WTC11 (cell line): Measurements from ENCODE around the gene TSPO. TPM values are rescaled to one million over a fixed set of nuclear protein-coding genes. Genes with fewer than 3 reads are reported as not detected.

Experiments
- ATAC-seq: fragments of 200-7000 bp; cut with Tn5 transposase; 2 replicates; pipeline ENCODE4 v1.10.0; 2021; ENCODE audit warnings: mild to moderate bottlenecking, moderate library complexity
- CTCF ChIA-PET: fragments of 300-600 bp; sonication (Branson Sonifier 250); formaldehyde crosslinking; loops from one replicate; lab custom pipeline; 2021; ENCODE audit warnings: antibody characterized with exemption; lab: Charles Lee
- POLR2A ChIA-PET: fragments of 350-600 bp; sonication (Branson Sonifier 250); formaldehyde crosslinking; loops from one replicate; lab custom pipeline; 2021; ENCODE audit warnings: antibody characterized with exemption; lab: Charles Lee
- DNase-seq: peaks from one replicate; pipeline ENCODE4 v3.0.0; 2021; ENCODE audit warnings: low spot score
- H3K27ac Mint-ChIP-seq: 2 replicates; pipeline ENCODE4 v1.8.0; 2021; ENCODE audit warnings: mixed read lengths
- H3K27me3 Mint-ChIP-seq: 2 replicates; pipeline ENCODE4 v1.8.0; 2021; ENCODE audit warnings: low read depth, mild to moderate bottlenecking, moderate library complexity, mixed read lengths
- H3K36me3 Mint-ChIP-seq: 2 replicates; pipeline ENCODE4 v1.8.0; 2021; ENCODE audit warnings: mixed read lengths
- H3K4me1 Mint-ChIP-seq: 2 replicates; pipeline ENCODE4 v1.8.0; 2022; ENCODE audit warnings: mixed read lengths
- H3K4me3 Mint-ChIP-seq: 2 replicates; pipeline ENCODE4 v1.8.0; 2021; ENCODE audit warnings: mild to moderate bottlenecking, moderate library complexity, mixed read lengths
- H3K9me3 Mint-ChIP-seq: 2 replicates; pipeline ENCODE4 v1.8.0; 2021; ENCODE audit warnings: mixed read lengths
- EMX1 ChIP-seq: fragments of 250-450 bp; sonication (Bioruptor Pico); IDR thresholded peaks from 2 replicates; pipeline ENCODE4 v1.8.0; 2021; ENCODE audit warnings: mild to moderate bottlenecking
- FOXJ3 ChIP-seq: sonication (generic); formaldehyde crosslinking; IDR thresholded peaks from 2 replicates; pipeline ENCODE4 v1.9.0; 2021; ENCODE audit warnings: missing genetic modification reagents, mild to moderate bottlenecking, borderline replicate concordance
- FOXK1 ChIP-seq: sonication (generic); formaldehyde crosslinking; IDR thresholded peaks from 2 replicates; pipeline ENCODE4 v1.8.0; 2022; ENCODE audit warnings: mild to moderate bottlenecking, moderate library complexity, missing genetic modification reagents
- HMGA2 ChIP-seq: fragments of 250-450 bp; sonication (Bioruptor Pico); IDR thresholded peaks from 2 replicates; pipeline ENCODE4 v1.4.0; 2021; ENCODE audit warnings: mild to moderate bottlenecking, moderate library complexity
- MXD4 ChIP-seq: fragments of 250-450 bp; sonication (Bioruptor Pico); IDR thresholded peaks from 2 replicates; pipeline ENCODE4 v1.8.0; 2021; ENCODE audit warnings: mild to moderate bottlenecking, moderate library complexity, borderline replicate concordance
- SOX15 ChIP-seq: fragments of 250-450 bp; sonication (Bioruptor Pico); IDR thresholded peaks from 2 replicates; pipeline ENCODE4 v1.9.0; 2021; ENCODE audit warnings: mild to moderate bottlenecking
- ZNF219 ChIP-seq: sonication (generic); formaldehyde crosslinking; IDR thresholded peaks from 2 replicates; pipeline ENCODE4 v1.8.0; 2023; ENCODE audit warnings: missing genetic modification reagents, mild to moderate bottlenecking, borderline replicate concordance
- ZNF232 ChIP-seq: sonication (generic); formaldehyde crosslinking; IDR thresholded peaks from 2 replicates; pipeline ENCODE4 v1.8.0; 2022; ENCODE audit warnings: mild to moderate bottlenecking, missing genetic modification reagents
- ZNF263 ChIP-seq: sonication (generic); formaldehyde crosslinking; IDR thresholded peaks from 2 replicates; pipeline ENCODE4 v1.8.1; 2022; ENCODE audit warnings: low read depth, mild to moderate bottlenecking, moderate library complexity, missing genetic modification reagents
- ZNF317 ChIP-seq: sonication (generic); formaldehyde crosslinking; IDR thresholded peaks from 2 replicates; pipeline ENCODE4 v1.8.1; 2023; ENCODE audit warnings: low read depth, mild to moderate bottlenecking, moderate library complexity, missing genetic modification reagents, borderline replicate concordance
- total RNA-seq: library from RNA; stranded (reverse); gene quantifications from 3 replicates; pipeline ENCODE4 v1.2.3, GENCODE V29; 2021
- TF ChIP-seq, protein P1 (sequence below): sonication (generic); formaldehyde crosslinking; IDR thresholded peaks from 2 replicates; pipeline ENCODE4 v1.8.0; 2023; ENCODE audit warnings: mild to moderate bottlenecking, missing genetic modification reagents
- TF ChIP-seq, protein P2 (sequence below): sonication (generic); formaldehyde crosslinking; IDR thresholded peaks from 2 replicates; pipeline ENCODE4 v1.8.0; 2022; ENCODE audit warnings: missing genetic modification reagents
- TF ChIP-seq, protein P3 (sequence below): fragments of 250-450 bp; sonication (Bioruptor Pico); IDR thresholded peaks from 2 replicates; pipeline ENCODE4 v1.9.0; 2021; ENCODE audit warnings: mild to moderate bottlenecking
- TF ChIP-seq, protein P4 (sequence below): sonication (generic); formaldehyde crosslinking; IDR thresholded peaks from 2 replicates; pipeline ENCODE4 v1.8.0; 2022; ENCODE audit warnings: mild to moderate bottlenecking, missing genetic modification reagents
- TF ChIP-seq, protein P5 (sequence below): sonication (generic); formaldehyde crosslinking; IDR thresholded peaks from 2 replicates; pipeline ENCODE4 v1.8.1; 2023; ENCODE audit warnings: mild to moderate bottlenecking, missing genetic modification reagents, moderate library complexity
- TF ChIP-seq, protein P6 (sequence below): sonication (generic); formaldehyde crosslinking; IDR thresholded peaks from 2 replicates; pipeline ENCODE4 v1.8.1; 2023; ENCODE audit warnings: mild to moderate bottlenecking, missing genetic modification reagents, moderate library complexity
- TF ChIP-seq, protein P7 (sequence below): fragments of 250-450 bp; sonication (Bioruptor Pico); conservative IDR thresholded peaks from 2 replicates; pipeline ENCODE4 v1.9.0; 2021; ENCODE audit warnings: mild to moderate bottlenecking

Gene TSPO
- total RNA-seq, 1 experiment from 2014 or later, result 21.9 TPM

DNA sequence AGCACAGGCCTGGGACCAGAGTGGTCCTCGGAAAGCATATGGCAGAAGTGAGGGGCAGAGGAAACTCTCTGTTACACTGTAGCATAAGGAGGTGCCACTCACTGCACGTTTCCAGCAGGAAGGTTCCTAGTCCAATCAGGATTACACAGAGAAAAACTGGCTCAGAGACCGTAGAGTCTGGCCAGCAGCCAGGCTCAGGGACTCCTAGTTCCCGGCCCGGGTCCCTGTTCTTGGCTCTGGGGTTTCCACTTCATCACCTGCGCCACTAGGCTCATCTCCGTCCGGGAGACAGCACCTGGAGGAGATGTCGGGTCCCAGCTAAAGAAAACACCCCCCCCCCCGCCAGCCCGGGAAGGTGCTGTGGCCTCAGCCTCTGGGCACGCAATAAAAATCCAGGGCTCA lies 34.5 kb downstream of the TSPO start:
- H3K27ac Mint-ChIP-seq, result no peak overlapping the region
- H3K4me1 Mint-ChIP-seq, result peaks cover 24% of the 10 kb centered on the region
- peaks cover 10% of the 10 kb centered on the region for H3K27me3 Mint-ChIP-seq
- DNase-seq (no peak), ATAC-seq (peak; percentile 2; the same call in 1 of the 2 replicates)
- ChIA-PET CTCF (interaction anchor here (0.6 to 4.9 kb wide), 8 partner anchors 10 to 211 kb away, joined by 3 to 85 read pairs (median 4); no protein-coding TSS in a partner anchor), POLR2A (interaction anchor here (0.7 kb wide), 1 partner anchor 20 kb away, joined by 3 read pairs; no protein-coding TSS in a partner anchor)
- TF ChIP-seq, protein P1, sequence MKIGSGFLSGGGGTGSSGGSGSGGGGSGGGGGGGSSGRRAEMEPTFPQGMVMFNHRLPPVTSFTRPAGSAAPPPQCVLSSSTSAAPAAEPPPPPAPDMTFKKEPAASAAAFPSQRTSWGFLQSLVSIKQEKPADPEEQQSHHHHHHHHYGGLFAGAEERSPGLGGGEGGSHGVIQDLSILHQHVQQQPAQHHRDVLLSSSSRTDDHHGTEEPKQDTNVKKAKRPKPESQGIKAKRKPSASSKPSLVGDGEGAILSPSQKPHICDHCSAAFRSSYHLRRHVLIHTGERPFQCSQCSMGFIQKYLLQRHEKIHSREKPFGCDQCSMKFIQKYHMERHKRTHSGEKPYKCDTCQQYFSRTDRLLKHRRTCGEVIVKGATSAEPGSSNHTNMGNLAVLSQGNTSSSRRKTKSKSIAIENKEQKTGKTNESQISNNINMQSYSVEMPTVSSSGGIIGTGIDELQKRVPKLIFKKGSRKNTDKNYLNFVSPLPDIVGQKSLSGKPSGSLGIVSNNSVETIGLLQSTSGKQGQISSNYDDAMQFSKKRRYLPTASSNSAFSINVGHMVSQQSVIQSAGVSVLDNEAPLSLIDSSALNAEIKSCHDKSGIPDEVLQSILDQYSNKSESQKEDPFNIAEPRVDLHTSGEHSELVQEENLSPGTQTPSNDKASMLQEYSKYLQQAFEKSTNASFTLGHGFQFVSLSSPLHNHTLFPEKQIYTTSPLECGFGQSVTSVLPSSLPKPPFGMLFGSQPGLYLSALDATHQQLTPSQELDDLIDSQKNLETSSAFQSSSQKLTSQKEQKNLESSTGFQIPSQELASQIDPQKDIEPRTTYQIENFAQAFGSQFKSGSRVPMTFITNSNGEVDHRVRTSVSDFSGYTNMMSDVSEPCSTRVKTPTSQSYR (CRISPR knock-in tag), result no peak
- TF ChIP-seq FOXJ3 (CRISPR knock-in tag) (no peak), EMX1 (CRISPR knock-in tag) (no peak), ZNF232 (no peak), HMGA2 (CRISPR knock-in tag) (no peak), SOX15 (CRISPR knock-in tag) (no peak), ZNF317 (CRISPR knock-in tag) (no peak), ZNF263 (CRISPR knock-in tag) (no peak), FOXK1 (CRISPR knock-in tag) (no peak), ZNF219 (CRISPR knock-in tag) (no peak), MXD4 (CRISPR knock-in tag) (no peak)
- TF ChIP-seq, protein P2, sequence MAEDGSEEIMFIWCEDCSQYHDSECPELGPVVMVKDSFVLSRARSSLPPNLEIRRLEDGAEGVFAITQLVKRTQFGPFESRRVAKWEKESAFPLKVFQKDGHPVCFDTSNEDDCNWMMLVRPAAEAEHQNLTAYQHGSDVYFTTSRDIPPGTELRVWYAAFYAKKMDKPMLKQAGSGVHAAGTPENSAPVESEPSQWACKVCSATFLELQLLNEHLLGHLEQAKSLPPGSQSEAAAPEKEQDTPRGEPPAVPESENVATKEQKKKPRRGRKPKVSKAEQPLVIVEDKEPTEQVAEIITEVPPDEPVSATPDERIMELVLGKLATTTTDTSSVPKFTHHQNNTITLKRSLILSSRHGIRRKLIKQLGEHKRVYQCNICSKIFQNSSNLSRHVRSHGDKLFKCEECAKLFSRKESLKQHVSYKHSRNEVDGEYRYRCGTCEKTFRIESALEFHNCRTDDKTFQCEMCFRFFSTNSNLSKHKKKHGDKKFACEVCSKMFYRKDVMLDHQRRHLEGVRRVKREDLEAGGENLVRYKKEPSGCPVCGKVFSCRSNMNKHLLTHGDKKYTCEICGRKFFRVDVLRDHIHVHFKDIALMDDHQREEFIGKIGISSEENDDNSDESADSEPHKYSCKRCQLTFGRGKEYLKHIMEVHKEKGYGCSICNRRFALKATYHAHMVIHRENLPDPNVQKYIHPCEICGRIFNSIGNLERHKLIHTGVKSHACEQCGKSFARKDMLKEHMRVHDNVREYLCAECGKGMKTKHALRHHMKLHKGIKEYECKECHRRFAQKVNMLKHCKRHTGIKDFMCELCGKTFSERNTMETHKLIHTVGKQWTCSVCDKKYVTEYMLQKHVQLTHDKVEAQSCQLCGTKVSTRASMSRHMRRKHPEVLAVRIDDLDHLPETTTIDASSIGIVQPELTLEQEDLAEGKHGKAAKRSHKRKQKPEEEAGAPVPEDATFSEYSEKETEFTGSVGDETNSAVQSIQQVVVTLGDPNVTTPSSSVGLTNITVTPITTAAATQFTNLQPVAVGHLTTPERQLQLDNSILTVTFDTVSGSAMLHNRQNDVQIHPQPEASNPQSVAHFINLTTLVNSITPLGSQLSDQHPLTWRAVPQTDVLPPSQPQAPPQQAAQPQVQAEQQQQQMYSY (CRISPR knock-in tag), result no peak
- TF ChIP-seq, protein P3, sequence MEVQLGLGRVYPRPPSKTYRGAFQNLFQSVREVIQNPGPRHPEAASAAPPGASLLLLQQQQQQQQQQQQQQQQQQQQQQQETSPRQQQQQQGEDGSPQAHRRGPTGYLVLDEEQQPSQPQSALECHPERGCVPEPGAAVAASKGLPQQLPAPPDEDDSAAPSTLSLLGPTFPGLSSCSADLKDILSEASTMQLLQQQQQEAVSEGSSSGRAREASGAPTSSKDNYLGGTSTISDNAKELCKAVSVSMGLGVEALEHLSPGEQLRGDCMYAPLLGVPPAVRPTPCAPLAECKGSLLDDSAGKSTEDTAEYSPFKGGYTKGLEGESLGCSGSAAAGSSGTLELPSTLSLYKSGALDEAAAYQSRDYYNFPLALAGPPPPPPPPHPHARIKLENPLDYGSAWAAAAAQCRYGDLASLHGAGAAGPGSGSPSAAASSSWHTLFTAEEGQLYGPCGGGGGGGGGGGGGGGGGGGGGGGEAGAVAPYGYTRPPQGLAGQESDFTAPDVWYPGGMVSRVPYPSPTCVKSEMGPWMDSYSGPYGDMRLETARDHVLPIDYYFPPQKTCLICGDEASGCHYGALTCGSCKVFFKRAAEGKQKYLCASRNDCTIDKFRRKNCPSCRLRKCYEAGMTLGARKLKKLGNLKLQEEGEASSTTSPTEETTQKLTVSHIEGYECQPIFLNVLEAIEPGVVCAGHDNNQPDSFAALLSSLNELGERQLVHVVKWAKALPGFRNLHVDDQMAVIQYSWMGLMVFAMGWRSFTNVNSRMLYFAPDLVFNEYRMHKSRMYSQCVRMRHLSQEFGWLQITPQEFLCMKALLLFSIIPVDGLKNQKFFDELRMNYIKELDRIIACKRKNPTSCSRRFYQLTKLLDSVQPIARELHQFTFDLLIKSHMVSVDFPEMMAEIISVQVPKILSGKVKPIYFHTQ (CRISPR knock-in tag), result no peak
- TF ChIP-seq, protein P4, sequence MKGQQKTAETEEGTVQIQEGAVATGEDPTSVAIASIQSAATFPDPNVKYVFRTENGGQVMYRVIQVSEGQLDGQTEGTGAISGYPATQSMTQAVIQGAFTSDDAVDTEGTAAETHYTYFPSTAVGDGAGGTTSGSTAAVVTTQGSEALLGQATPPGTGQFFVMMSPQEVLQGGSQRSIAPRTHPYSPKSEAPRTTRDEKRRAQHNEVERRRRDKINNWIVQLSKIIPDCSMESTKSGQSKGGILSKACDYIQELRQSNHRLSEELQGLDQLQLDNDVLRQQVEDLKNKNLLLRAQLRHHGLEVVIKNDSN, result no peak
- TF ChIP-seq, protein P5, sequence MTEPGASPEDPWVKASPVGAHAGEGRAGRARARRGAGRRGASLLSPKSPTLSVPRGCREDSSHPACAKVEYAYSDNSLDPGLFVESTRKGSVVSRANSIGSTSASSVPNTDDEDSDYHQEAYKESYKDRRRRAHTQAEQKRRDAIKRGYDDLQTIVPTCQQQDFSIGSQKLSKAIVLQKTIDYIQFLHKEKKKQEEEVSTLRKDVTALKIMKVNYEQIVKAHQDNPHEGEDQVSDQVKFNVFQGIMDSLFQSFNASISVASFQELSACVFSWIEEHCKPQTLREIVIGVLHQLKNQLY (CRISPR knock-in tag), result no peak
- TF ChIP-seq, protein P6, sequence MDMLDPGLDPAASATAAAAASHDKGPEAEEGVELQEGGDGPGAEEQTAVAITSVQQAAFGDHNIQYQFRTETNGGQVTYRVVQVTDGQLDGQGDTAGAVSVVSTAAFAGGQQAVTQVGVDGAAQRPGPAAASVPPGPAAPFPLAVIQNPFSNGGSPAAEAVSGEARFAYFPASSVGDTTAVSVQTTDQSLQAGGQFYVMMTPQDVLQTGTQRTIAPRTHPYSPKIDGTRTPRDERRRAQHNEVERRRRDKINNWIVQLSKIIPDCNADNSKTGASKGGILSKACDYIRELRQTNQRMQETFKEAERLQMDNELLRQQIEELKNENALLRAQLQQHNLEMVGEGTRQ (CRISPR knock-in tag), result no peak
- TF ChIP-seq, protein P7, sequence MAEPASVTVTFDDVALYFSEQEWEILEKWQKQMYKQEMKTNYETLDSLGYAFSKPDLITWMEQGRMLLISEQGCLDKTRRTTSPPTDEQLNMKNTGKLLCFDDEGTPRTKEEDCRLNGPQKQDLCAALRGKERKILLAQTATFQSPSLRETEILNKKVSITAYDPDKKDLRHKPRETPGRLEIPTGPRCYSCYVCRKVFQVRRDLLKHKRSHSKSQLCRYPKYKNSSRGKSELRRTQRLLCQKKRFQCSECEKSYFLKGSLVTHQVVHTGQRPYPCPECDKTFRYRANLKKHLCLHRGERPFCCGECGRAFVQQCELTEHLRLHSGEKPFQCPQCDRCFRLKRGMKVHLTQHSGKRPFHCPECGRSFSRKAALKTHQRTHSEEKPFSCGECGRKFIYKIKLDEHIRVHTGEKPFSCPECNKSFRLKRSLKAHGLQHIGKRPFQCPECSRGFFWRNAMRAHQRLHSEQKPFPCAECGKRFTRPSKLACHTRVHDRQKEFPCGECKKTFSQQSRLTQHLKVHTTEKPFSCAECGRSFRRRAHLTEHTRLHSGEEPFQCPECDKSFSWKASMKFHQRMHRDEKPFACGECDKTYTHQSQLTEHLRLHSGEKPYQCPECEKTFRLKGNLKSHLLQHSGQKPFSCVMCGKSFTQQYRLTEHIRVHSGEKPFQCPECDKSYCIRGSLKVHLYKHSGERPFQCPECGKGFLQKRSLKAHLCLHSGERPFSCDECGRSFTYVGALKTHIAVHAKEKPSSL (CRISPR knock-in tag), result no peak
- peaks cover 10% of the 10 kb centered on the region for H3K36me3 Mint-ChIP-seq
- H3K4me3 Mint-ChIP-seq, result peak overlapping the region; percentile 78
- H3K9me3 Mint-ChIP-seq, result no peaks in the 10 kb centered on the region
